T-helper 17 cell (primary cell): Measurements from ENCODE around the gene LRP10. TPM values are rescaled to one million over a fixed set of nuclear protein-coding genes. Genes with fewer than 3 reads are reported as not detected.
"Not testable (repeated sequence)": the region's sequence is repeated elsewhere in the genome, so short reads cannot be mapped to it uniquely, and the experiment has no call there.

Experiments
- ATAC-seq: fragments of 150-1000 bp; cut with Tn5 transposase; 2 replicates; pipeline ENCODE4 v1.10.0; 2021; ENCODE audit warnings: mild to moderate bottlenecking, moderate library complexity
- DNase-seq, 3 donors: peaks; one replicate each; pipeline versions ENCODE4 v3.0.0 to v3.0.0-alpha.2; 2020 to 2021
- H3K9me3 ChIP-seq: one replicate; pipeline ENCODE4 v1.7.0; 2013; ENCODE audit warnings: low read length, mild to moderate bottlenecking; ENCODE audit not compliant: control insufficient read depth, poor library complexity, severe bottlenecking
- H3K27ac Mint-ChIP-seq: one replicate; pipeline ENCODE4 v1.8.0; 2022; ENCODE audit warnings: mild to moderate bottlenecking, moderate library complexity, mixed read lengths
- H3K27me3 Mint-ChIP-seq: one replicate; pipeline ENCODE4 v1.8.0; 2022; ENCODE audit warnings: mixed read lengths
- H3K36me3 Mint-ChIP-seq: one replicate; pipeline ENCODE4 v1.8.0; 2022; ENCODE audit warnings: low read depth, mixed read lengths
- H3K4me1 Mint-ChIP-seq: one replicate; pipeline ENCODE4 v1.8.0; 2022; ENCODE audit warnings: mild to moderate bottlenecking, mixed read lengths
- H3K4me3 Mint-ChIP-seq: one replicate; pipeline ENCODE4 v1.8.0; 2022; ENCODE audit warnings: mild to moderate bottlenecking, moderate library complexity, mixed read lengths
- total RNA-seq, 4 donors: library from RNA in 2 of 4; stranded (reverse) in 2 of 4; gene quantifications; one replicate each; pipeline ENCODE4 v1.2.3 and lab custom pipeline; 2022 to 2026

LRP10 gene
- total RNA-seq, 2 donors from 2014 or later = 76.9 to 84.5 TPM

DNA sequence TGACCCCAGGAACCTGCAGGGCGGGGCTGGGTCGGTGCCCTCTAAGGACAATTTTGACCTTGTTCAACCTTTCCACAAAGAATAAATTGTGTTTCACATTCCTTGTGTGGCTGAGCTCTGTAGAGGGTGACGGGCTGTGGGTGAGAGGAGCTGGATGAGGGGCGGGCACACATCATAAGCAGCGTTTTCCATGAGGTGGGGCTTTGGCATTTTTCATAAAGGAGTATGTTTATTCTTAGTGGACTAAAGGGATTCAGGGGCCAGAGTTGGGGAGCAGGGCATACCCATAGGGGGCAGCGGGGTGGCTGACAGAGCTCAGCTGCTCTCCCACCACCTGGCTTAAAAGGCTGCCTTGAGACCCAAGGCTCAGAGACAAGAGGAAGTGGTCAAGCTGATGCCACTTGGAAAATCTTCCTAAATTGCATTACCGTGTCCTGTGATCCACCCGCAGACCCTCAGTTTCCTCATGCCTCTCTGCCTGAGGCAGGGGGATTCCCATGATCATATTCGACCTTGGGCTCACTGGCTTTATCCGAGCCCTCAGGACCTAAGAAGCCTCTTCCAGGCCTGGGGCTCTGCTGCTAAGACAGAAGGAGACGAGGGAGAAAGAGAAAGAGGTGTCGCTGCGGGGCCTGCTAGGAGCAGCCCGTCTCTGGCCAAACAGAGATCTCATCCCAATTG lies 23.7 kb upstream of the LRP10 start:
- no peaks in the 10 kb centered on the region for H3K36me3 Mint-ChIP-seq
- peaks cover 33% of the 10 kb centered on the region for H3K27me3 Mint-ChIP-seq
- H3K4me1 Mint-ChIP-seq = peaks cover 2% of the 10 kb centered on the region
- DNase-seq (no peak), ATAC-seq (no peak)
- no peak overlapping the region for H3K27ac Mint-ChIP-seq
- no peaks in the 10 kb centered on the region for H3K9me3 ChIP-seq
- no peak overlapping the region for H3K4me3 Mint-ChIP-seq

DNA sequence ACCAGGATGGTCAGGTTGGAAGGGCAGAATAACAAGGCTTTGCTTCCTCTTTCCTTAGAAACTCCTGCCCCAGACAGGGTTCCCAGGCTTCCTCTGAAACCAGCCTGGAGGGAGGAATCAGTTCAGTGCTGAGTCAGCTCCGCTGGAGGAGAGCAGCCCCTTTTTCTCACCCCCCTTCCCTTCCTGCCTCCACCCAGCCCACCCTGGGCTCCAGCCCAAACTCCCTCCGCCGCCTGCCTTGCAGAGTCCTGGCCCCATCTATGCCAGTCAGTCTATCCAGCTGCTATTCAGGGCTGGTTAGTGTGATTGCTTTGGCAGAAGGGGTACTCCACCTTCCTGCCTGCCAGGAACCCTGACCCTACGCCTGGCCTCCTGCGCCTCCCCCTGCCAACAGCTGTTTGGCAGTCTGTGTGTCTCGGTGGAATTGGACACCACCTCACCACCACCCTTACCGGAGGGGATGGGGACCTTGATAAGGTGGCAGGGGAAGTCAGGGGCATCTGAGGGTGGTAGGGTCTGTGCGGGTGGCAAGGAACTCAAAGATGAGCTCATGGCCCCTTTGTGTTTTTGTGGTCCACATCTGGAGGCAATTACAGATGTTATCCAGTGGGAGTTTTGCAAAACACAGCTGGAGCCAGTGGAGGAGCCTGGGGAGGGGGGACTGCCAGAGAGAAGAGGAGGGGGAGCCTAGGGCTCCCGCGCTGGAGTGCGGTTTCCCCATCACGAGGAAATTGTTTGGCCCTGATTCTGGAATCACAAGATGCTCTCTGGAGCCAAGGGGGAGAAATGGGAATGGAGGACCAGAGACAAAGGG lies 23.0 kb upstream of the LRP10 start:
- no peaks in the 10 kb centered on the region for H3K9me3 ChIP-seq
- H3K4me1 Mint-ChIP-seq = peaks cover 5% of the 10 kb centered on the region
- H3K27me3 Mint-ChIP-seq = peaks cover 26% of the 10 kb centered on the region
- no peak for ATAC-seq
- no peak overlapping the region for H3K4me3 Mint-ChIP-seq
- no peak overlapping the region for H3K27ac Mint-ChIP-seq
- DNase-seq = no peak
- H3K36me3 Mint-ChIP-seq = no peaks in the 10 kb centered on the region

- H3K27ac Mint-ChIP-seq = no peak overlapping the region
- H3K4me1 Mint-ChIP-seq = peaks cover 5% of the 10 kb centered on the region
These were observed 22.2 kb upstream of the LRP10 start for GRCh38 chr14:22849212-22849819.

GRCh38 chr14:22850944-22851764 lies 20.4 kb upstream of the LRP10 start:
- no peak for ATAC-seq
- no peak overlapping the region for H3K4me3 Mint-ChIP-seq

More at GRCh38 chr14:22849212-22849819, 22.2 kb upstream of the LRP10 start:
- H3K9me3 ChIP-seq = no peaks in the 10 kb centered on the region
- H3K27me3 Mint-ChIP-seq = peaks cover 23% of the 10 kb centered on the region
- DNase-seq (no peak), ATAC-seq (no peak)
- no peaks in the 10 kb centered on the region for H3K36me3 Mint-ChIP-seq
- no peak overlapping the region for H3K4me3 Mint-ChIP-seq

GRCh38 chr14:22852178-22852577 lies 19.4 kb upstream of the LRP10 start:
- H3K4me3 Mint-ChIP-seq, H3K27ac Mint-ChIP-seq: not testable (repeated sequence)

More at GRCh38 chr14:22850944-22851764, 20.4 kb upstream of the LRP10 start:
- H3K27me3 Mint-ChIP-seq = peaks cover 10% of the 10 kb centered on the region
- H3K36me3 Mint-ChIP-seq = peaks cover under 1% of the 10 kb centered on the region
- peaks cover 5% of the 10 kb centered on the region for H3K4me1 Mint-ChIP-seq
- no peaks in the 10 kb centered on the region for H3K9me3 ChIP-seq
- H3K27ac Mint-ChIP-seq = no peak overlapping the region
- DNase-seq = no peak

GRCh38 chr14:22852599-22852939 lies 19.0 kb upstream of the LRP10 start:
- peak overlapping the region; percentile 87 for H3K4me3 Mint-ChIP-seq
- H3K9me3 ChIP-seq = no peaks in the 10 kb centered on the region
- no peak overlapping the region for H3K27ac Mint-ChIP-seq
- H3K36me3 Mint-ChIP-seq = peaks cover 3% of the 10 kb centered on the region
- H3K27me3 Mint-ChIP-seq = peaks cover 6% of the 10 kb centered on the region
- DNase-seq (no peak), ATAC-seq (no peak)
- peaks cover 6% of the 10 kb centered on the region for H3K4me1 Mint-ChIP-seq

More at GRCh38 chr14:22852178-22852577, 19.4 kb upstream of the LRP10 start:
- DNase-seq, H3K36me3 Mint-ChIP-seq, ATAC-seq, H3K27me3 Mint-ChIP-seq, H3K4me1 Mint-ChIP-seq, H3K9me3 ChIP-seq: not testable (repeated sequence)

DNA sequence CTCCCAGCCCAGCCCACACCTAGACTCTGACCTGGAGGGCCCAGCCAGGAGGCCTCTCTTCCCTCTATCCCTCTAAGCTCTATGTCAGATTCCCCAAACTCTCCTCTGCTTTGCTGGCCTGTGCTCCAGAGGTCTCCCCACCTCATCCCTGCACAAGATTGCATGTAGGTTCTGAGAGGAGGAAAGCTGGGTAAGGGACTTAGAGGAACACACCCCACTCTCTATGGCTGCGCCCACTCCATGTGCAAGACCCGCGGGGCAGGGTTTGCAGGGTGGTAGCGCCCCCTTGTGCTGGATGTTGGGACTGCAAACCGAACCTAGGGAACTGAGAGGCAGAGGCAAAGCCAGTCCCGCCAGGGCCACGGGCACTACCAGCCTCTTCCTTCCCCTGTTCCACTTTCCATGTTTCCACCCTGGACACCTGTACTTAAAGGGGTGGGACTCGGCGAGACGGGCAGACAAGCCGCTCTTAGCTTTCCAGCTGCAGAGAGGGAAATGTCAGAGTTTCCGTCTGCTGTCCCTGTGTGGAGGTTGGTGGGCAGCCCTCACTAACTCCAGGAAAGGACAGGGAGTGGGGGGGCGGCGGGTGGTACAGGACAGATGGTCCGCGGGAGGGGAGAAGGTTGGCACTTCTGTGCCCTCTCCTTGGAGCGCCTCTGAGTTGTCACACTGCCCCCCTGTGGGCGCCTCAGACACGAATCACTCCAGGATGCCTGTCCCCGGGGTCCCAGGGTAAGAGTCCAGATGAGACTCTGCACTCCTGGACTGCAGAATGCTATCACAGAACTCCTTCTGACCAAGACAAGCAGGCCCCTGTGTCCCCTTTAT lies 18.4 kb upstream of the LRP10 start:
- Mint-ChIP-seq H3K27ac (peak overlapping the region; percentile 39), H3K4me1 (peaks cover 9% of the 10 kb centered on the region), H3K4me3 (peak overlapping the region; percentile 87), H3K36me3 (peaks cover 3% of the 10 kb centered on the region), H3K27me3 (peaks cover 6% of the 10 kb centered on the region)
- DNase-seq (peak; percentile 76 to 94 (median 79)), ATAC-seq (peak; percentile 93)
- H3K9me3 ChIP-seq = no peaks in the 10 kb centered on the region

GRCh38 chr14:22854296-22854695 lies 17.2 kb upstream of the LRP10 start:
- H3K27ac Mint-ChIP-seq, DNase-seq, H3K4me3 Mint-ChIP-seq, H3K27me3 Mint-ChIP-seq, ATAC-seq, H3K36me3 Mint-ChIP-seq, H3K9me3 ChIP-seq: not testable (repeated sequence)
- peaks cover 14% of the 10 kb centered on the region for H3K4me1 Mint-ChIP-seq

- no peaks in the 10 kb centered on the region for H3K9me3 ChIP-seq
- peaks cover 14% of the 10 kb centered on the region for H3K4me1 Mint-ChIP-seq
- H3K36me3 Mint-ChIP-seq = peaks cover 3% of the 10 kb centered on the region
- H3K4me3 Mint-ChIP-seq = peak overlapping the region; percentile 15
- no peak overlapping the region for H3K27ac Mint-ChIP-seq
- ATAC-seq (no peak), DNase-seq (no peak)
- peaks cover 6% of the 10 kb centered on the region for H3K27me3 Mint-ChIP-seq
These were observed 16.4 kb upstream of the LRP10 start for GRCh38 chr14:22854963-22855724.

DNA sequence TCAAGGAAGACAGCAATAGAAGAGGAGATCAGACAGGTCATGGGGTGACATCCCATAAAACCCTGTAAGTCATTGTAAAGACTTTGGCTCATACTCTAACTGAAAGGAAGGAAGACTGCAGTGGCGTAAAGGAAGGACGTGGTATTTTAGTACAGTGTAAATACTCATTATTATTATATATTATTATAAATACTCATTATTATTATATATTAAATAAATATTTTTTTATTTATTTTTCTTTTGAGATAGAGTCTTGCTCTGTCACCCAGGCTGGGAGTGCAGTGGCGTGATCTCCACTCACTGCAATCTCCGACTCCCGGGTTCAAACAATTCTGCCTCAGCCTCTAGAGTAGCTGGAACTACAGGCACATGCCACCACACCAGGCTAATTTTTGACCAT lies 15.1 kb upstream of the LRP10 start:
- ATAC-seq = no peak
- Mint-ChIP-seq H3K4me1 (peaks cover 12% of the 10 kb centered on the region), H3K27me3 (peaks cover 6% of the 10 kb centered on the region), H3K36me3 (peaks cover 3% of the 10 kb centered on the region), H3K4me3 (no peak overlapping the region), H3K27ac (no peak overlapping the region)
- no peaks in the 10 kb centered on the region for H3K9me3 ChIP-seq
- DNase-seq = no peak

DNA sequence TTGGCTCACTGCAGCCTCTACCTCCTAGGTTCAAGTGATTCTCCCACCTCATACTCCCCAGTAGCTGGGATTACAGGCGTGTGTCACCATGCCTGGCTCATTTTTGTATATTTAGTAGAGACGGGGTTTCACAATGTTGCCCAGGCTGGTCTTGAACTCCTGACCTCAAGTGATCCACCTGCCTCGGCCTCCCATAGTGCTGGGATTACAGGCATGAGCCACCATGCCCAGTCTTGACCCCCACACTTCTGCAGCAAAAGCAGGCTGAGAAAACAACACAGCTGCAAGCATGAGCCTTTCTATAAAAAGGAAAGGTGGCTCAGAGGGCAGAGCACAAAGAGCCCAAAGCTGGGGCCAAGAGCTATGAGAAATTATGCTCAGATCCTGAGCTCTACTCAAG lies 11.2 kb upstream of the LRP10 start:
- not testable (repeated sequence) for ATAC-seq, H3K27me3 Mint-ChIP-seq, H3K9me3 ChIP-seq, H3K36me3 Mint-ChIP-seq, H3K4me3 Mint-ChIP-seq, DNase-seq, H3K27ac Mint-ChIP-seq
- H3K4me1 Mint-ChIP-seq = peaks cover 13% of the 10 kb centered on the region

DNA sequence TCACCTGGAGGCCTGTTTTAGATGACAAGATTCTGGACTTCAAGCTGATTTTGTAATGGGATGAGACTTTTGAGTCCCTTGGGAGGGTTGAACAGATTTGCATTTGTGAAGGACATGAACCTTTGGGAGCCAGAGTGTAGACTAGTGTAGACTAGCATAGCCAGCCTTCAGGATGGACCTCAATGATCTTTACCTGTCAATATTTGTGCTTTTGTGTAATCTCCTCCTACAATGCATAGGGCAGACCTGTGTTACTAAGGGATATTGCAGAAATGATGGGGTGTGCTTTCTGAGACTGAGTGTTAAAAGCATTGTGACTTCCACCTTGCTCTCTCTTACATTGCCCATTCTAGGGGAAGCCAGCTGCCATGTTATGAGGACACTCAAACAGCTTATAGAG lies 9.9 kb upstream of the LRP10 start:
- no peaks in the 10 kb centered on the region for H3K27me3 Mint-ChIP-seq
- ATAC-seq (no peak), DNase-seq (no peak)
- H3K4me3 Mint-ChIP-seq = no peak overlapping the region
- no peaks in the 10 kb centered on the region for H3K9me3 ChIP-seq
- H3K27ac Mint-ChIP-seq = no peak overlapping the region
- no peaks in the 10 kb centered on the region for H3K36me3 Mint-ChIP-seq
- H3K4me1 Mint-ChIP-seq = peaks cover 15% of the 10 kb centered on the region
